NCI-H2029 treated with DMSO at 0.1 percent for 48 hours (cell line): ENCODE data around the gene KLHL15.
"Not testable (repeated sequence)": the region's sequence is repeated elsewhere in the genome, so short reads cannot be mapped to it uniquely, and the experiment has no call there.

ENCODE experiments used
- DNase-seq: peaks from one replicate; lab custom pipeline; 2025; lab: John Stamatoyannopoulos, UW

The KLHL15 gene

GRCh38 chrX:24027086-24027485, at the start of gene KLHL15:
Gene KLHL15 (minus strand): TSS chrX:24027186. CDS start chrX:24006693, 20,493 bp downstream.
- no peak for DNase-seq

GRCh38 chrX:24069877-24070276, 42.9 kb upstream of the KLHL15 start:
- no peak for DNase-seq

GRCh38 chrX:24063488-24063887, 36.5 kb upstream of the KLHL15 start:
- no peak for DNase-seq

- no peak for DNase-seq
These were observed 28.0 kb upstream of the KLHL15 start for GRCh38 chrX:24055043-24055356.

- DNase-seq: peak; percentile 91
These were observed 27.4 kb upstream of the KLHL15 start, which contains the start of gene EIF2S3 for GRCh38 chrX:24054182-24055042. Gene EIF2S3 (plus strand): TSS chrX:24054956. CDS start chrX:24054969, 13 bp downstream.

GRCh38 chrX:24050522-24051318, 23.7 kb upstream of the KLHL15 start:
- not testable (repeated sequence) for DNase-seq

- DNase-seq: not testable (repeated sequence)
These were observed 22.7 kb upstream of the KLHL15 start for GRCh38 chrX:24049643-24050042.

GRCh38 chrX:24046060-24046459, 19.1 kb upstream of the KLHL15 start:
- not testable (repeated sequence) for DNase-seq

- DNase-seq: no peak
These were observed 10.7 kb upstream of the KLHL15 start for GRCh38 chrX:24037729-24038128.

- DNase-seq: no peak
These were observed 7.5 kb upstream of the KLHL15 start for GRCh38 chrX:24034485-24034884.

GRCh38 chrX:24030597-24030996, 3.6 kb upstream of the KLHL15 start:
- no peak for DNase-seq

GRCh38 chrX:24027985-24028384, 999 bp upstream of the KLHL15 start:
- DNase-seq: no peak

GRCh38 chrX:24026432-24026831, 554 bp downstream of the KLHL15 start:
- no peak for DNase-seq

GRCh38 chrX:24025741-24026403, 1.1 kb downstream of the KLHL15 start:
- DNase-seq: no peak

GRCh38 chrX:24024819-24025740, 1.9 kb downstream of the KLHL15 start:
- DNase-seq: peak; percentile 32

GRCh38 chrX:24023972-24024669, 2.9 kb downstream of the KLHL15 start:
- DNase-seq: no peak

GRCh38 chrX:24023544-24023943, 3.4 kb downstream of the KLHL15 start:
- DNase-seq: no peak

GRCh38 chrX:24020306-24020876, 6.6 kb downstream of the KLHL15 start:
- no peak for DNase-seq

GRCh38 chrX:24019448-24019847, 7.5 kb downstream of the KLHL15 start:
- no peak for DNase-seq

GRCh38 chrX:24018809-24019208, 8.2 kb downstream of the KLHL15 start:
- DNase-seq: no peak
